Activated CD4-positive, alpha-beta T cell treated with anti-CD3 and anti-CD28 coated beads for 36 hours (primary cell): ENCODE data around the gene PTPRK. TPM values are rescaled to one million over a fixed set of nuclear protein-coding genes. Genes with fewer than 3 reads are reported as not detected.

Experiments used
- ATAC-seq: fragments of 200-7000 bp; cut with Tn5 transposase; one replicate; pipeline ENCODE4 v1.10.0; 2021; ENCODE audit warnings: mild to moderate bottlenecking, moderate library complexity
- CTCF ChIA-PET: fragments of 350-600 bp; sonication (Branson Sonifier 250); formaldehyde crosslinking; loops from one replicate; lab custom pipeline; 2021; ENCODE audit warnings: antibody characterized with exemption; lab: Charles Lee
- POLR2A ChIA-PET: fragments of 350-600 bp; sonication (Branson Sonifier 250); formaldehyde crosslinking; loops from one replicate; lab custom pipeline; 2021; ENCODE audit warnings: antibody characterized with exemption, inconsistent platforms; lab: Charles Lee
- DNase-seq: peaks from one replicate; pipeline ENCODE4 v3.0.0-alpha.2; 2020
- H3K27ac Mint-ChIP-seq: one replicate; pipeline ENCODE4 v1.8.0; 2021; ENCODE audit warnings: mixed read lengths
- H3K27me3 Mint-ChIP-seq: one replicate; pipeline ENCODE4 v1.8.0; 2021; ENCODE audit warnings: mixed read lengths
- H3K36me3 Mint-ChIP-seq: one replicate; pipeline ENCODE4 v1.8.0; 2021; ENCODE audit warnings: low read depth, mixed read lengths
- H3K4me1 Mint-ChIP-seq: one replicate; pipeline ENCODE4 v1.8.0; 2021; ENCODE audit warnings: mixed read lengths
- H3K4me3 Mint-ChIP-seq: one replicate; pipeline ENCODE4 v1.8.0; 2021; ENCODE audit warnings: mild to moderate bottlenecking, moderate library complexity, mixed read lengths
- H3K9me3 Mint-ChIP-seq: one replicate; pipeline ENCODE4 v1.8.0; 2021; ENCODE audit warnings: low read depth, mixed read lengths
- intact Hi-C, 2 experiments: fragments of 100-400 bp; cut with DNase I in 1 of 2; cut with micrococcal nuclease in 1 of 2; formaldehyde crosslinking; loops; one replicate each; pipeline versions ENCODE4 v1.14.2 to v1.15.1; 2022 to 2024; cut with DNase I, micrococcal nuclease
- total RNA-seq, 2 experiments: library from RNA; stranded (reverse); gene quantifications; one replicate each; pipeline ENCODE4 v1.2.3, GENCODE V29; 2021

Gene PTPRK
- total RNA-seq, 2 experiments from 2014 or later: 4.1 to 5.0 TPM

DNA sequence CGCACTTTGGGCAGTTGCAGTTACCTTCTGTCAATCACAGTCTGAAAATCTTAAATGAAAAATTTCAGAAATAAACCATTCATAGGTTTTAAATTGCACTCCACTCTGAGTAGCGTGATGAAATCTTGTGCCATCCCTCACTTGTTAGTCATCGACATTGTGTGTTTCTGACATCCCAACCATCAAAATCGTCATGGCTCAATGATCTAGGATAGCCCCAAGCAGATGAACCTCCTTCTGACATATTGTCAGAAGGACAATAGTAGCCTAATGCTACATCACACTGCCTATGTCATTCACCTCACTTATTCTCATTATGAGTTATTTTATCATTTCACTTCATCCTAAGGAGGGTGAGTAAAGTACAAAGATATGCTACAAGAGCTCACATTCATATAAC lies 284.8 kb downstream of the PTPRK start:
- Mint-ChIP-seq H3K27me3 (no peaks in the 10 kb centered on the region), H3K4me1 (peaks cover 9% of the 10 kb centered on the region), H3K4me3 (no peak overlapping the region), H3K9me3 (no peaks in the 10 kb centered on the region), H3K36me3 (no peaks in the 10 kb centered on the region), H3K27ac (no peak overlapping the region)
- intact Hi-C loops: no loop called here
- POLR2A ChIA-PET: no interaction called here
- CTCF ChIA-PET: interaction anchor here (0.8 kb wide), 1 partner anchor 1244 kb away, joined by 4 read pairs; no protein-coding TSS in a partner anchor
- no peak for ATAC-seq
- DNase-seq: no peak

- no peaks in the 10 kb centered on the region for H3K27me3 Mint-ChIP-seq
- H3K4me1 Mint-ChIP-seq: no peaks in the 10 kb centered on the region
- intact Hi-C loops: no loop called here
- H3K27ac Mint-ChIP-seq: no peak overlapping the region
- H3K9me3 Mint-ChIP-seq: no peaks in the 10 kb centered on the region
- no peak overlapping the region for H3K4me3 Mint-ChIP-seq
- ATAC-seq: no peak
- H3K36me3 Mint-ChIP-seq: no peaks in the 10 kb centered on the region
- ChIA-PET CTCF (no interaction called here), POLR2A (no interaction called here)
- DNase-seq: no peak
Measured at GRCh38 chr6:128233531-128233930, 286.9 kb downstream of the PTPRK start.

DNA sequence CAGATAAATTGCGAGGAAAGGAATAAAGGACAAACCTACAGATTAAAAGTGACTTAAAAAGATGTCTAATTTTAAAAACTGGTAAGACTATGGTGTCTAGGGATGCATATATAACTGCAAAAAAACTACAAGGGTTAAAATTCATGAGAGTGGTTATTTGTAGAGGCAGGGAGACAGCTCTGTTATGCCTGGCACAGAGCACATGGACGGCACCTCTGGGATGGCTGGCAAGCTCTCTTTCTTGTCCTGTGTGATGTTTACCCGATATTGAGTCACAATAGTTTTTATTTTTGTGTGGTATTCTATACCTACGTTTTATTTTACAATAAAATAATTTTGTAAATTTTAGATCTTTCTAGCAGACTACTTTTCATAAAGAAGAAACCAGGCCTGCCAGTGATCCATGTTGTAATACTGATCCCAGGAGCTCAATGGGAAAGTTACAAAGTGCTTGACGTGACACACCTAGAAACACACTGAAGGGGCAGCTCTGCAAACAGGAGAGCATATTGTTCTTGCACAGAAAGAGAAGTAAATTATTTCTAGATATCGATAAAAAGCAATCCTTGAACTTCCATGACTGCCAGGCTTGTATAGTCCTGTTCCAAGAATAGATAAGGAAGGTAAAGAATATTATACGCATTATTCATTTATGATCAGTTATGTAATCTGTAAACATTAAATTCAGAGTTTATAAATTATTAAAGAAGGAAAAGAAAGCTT lies 290.0 kb downstream of the PTPRK start:
- Mint-ChIP-seq H3K4me1 (no peaks in the 10 kb centered on the region), H3K27me3 (no peaks in the 10 kb centered on the region), H3K4me3 (no peak overlapping the region), H3K36me3 (no peaks in the 10 kb centered on the region), H3K27ac (no peak overlapping the region), H3K9me3 (no peaks in the 10 kb centered on the region)
- DNase-seq (no peak), ATAC-seq (no peak)
- ChIA-PET POLR2A (no interaction called here), CTCF (interaction anchor here (1.2 to 1.6 kb wide), 4 partner anchors 10 to 125 kb away, joined by 3 to 5 read pairs (median 3); no protein-coding TSS in a partner anchor)
- intact Hi-C loops: no loop called here

DNA sequence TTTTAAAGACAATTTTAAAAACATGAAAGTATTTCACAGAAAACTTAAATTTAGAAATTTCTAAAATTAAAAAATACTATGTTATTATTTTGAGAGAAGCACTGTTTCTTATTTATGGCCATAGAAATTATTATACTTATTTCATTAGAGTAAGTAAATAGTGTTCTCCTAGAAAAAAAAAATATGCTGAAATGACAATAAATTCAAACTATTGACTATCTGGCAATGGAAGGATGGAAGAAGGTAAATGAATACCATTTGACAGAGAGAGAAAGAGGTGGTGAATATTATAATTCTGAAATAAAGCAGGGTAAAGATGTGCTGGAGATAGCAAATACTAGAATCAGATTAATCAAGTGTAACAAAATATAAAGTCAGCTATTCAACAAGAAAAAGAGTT lies 294.8 kb downstream of the PTPRK start:
- Mint-ChIP-seq H3K36me3 (no peaks in the 10 kb centered on the region), H3K27ac (no peak overlapping the region)
- CTCF ChIA-PET: no interaction called here

DNA sequence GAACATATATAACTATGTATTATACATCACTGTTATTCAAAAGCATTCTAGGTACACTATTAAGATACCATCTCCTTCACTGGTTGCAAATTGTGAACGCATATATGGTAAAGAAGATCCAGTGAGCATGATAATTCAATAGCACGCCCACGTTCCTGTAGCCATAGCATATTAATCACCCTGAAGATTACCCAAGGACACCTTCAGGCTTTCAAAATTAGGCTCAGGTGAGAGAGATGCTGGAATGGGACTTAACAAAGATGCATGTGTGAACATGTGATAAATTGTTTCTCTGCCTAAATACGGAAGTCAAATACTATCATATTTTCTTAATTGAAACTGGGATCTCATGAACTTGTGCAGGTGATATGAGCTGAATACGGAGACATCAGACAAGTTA lies 303.5 kb downstream of the PTPRK start:
- H3K27ac Mint-ChIP-seq: no peak overlapping the region
- no peaks in the 10 kb centered on the region for H3K27me3 Mint-ChIP-seq
- intact Hi-C loops: no loop called here
- ChIA-PET POLR2A (no interaction called here), CTCF (no interaction called here)
- no peaks in the 10 kb centered on the region for H3K4me1 Mint-ChIP-seq
- H3K4me3 Mint-ChIP-seq: no peak overlapping the region
- ATAC-seq (no peak), DNase-seq (no peak)
- no peaks in the 10 kb centered on the region for H3K9me3 Mint-ChIP-seq
- H3K36me3 Mint-ChIP-seq: no peaks in the 10 kb centered on the region

More for the DNA sequence above, 294.8 kb downstream of the PTPRK start:
- intact Hi-C loops: no loop called here
- Mint-ChIP-seq H3K4me1 (no peaks in the 10 kb centered on the region), H3K9me3 (no peaks in the 10 kb centered on the region), H3K4me3 (no peak overlapping the region), H3K27me3 (no peaks in the 10 kb centered on the region)
- ATAC-seq: no peak
- POLR2A ChIA-PET: no interaction called here
- DNase-seq: no peak

GRCh38 chr6:128209771-128210170 lies 310.6 kb downstream of the PTPRK start:
- H3K27me3 Mint-ChIP-seq: no peaks in the 10 kb centered on the region
- intact Hi-C loops: no loop called here
- no peak overlapping the region for H3K27ac Mint-ChIP-seq
- DNase-seq (no peak), ATAC-seq (no peak)
- no peaks in the 10 kb centered on the region for H3K4me1 Mint-ChIP-seq
- POLR2A ChIA-PET: no interaction called here
- CTCF ChIA-PET: no interaction called here
- H3K4me3 Mint-ChIP-seq: no peak overlapping the region
- no peaks in the 10 kb centered on the region for H3K36me3 Mint-ChIP-seq
- H3K9me3 Mint-ChIP-seq: no peaks in the 10 kb centered on the region

- intact Hi-C loops: no loop called here
- H3K27ac Mint-ChIP-seq: no peak overlapping the region
- POLR2A ChIA-PET: no interaction called here
Measured at GRCh38 chr6:128208851-128209580, 311.4 kb downstream of the PTPRK start.

GRCh38 chr6:128208078-128208477 lies 312.3 kb downstream of the PTPRK start:
- CTCF ChIA-PET: no interaction called here
- Mint-ChIP-seq H3K9me3 (no peaks in the 10 kb centered on the region), H3K4me3 (no peak overlapping the region), H3K27ac (no peak overlapping the region), H3K27me3 (no peaks in the 10 kb centered on the region), H3K36me3 (no peaks in the 10 kb centered on the region), H3K4me1 (no peaks in the 10 kb centered on the region)
- POLR2A ChIA-PET: no interaction called here
- intact Hi-C loops: no loop called here
- ATAC-seq (no peak), DNase-seq (no peak)

More at GRCh38 chr6:128208851-128209580, 311.4 kb downstream of the PTPRK start:
- ATAC-seq: no peak
- Mint-ChIP-seq H3K9me3 (no peaks in the 10 kb centered on the region), H3K4me3 (no peak overlapping the region), H3K36me3 (no peaks in the 10 kb centered on the region), H3K4me1 (no peaks in the 10 kb centered on the region), H3K27me3 (no peaks in the 10 kb centered on the region)
- no peak for DNase-seq
- CTCF ChIA-PET: no interaction called here

DNA sequence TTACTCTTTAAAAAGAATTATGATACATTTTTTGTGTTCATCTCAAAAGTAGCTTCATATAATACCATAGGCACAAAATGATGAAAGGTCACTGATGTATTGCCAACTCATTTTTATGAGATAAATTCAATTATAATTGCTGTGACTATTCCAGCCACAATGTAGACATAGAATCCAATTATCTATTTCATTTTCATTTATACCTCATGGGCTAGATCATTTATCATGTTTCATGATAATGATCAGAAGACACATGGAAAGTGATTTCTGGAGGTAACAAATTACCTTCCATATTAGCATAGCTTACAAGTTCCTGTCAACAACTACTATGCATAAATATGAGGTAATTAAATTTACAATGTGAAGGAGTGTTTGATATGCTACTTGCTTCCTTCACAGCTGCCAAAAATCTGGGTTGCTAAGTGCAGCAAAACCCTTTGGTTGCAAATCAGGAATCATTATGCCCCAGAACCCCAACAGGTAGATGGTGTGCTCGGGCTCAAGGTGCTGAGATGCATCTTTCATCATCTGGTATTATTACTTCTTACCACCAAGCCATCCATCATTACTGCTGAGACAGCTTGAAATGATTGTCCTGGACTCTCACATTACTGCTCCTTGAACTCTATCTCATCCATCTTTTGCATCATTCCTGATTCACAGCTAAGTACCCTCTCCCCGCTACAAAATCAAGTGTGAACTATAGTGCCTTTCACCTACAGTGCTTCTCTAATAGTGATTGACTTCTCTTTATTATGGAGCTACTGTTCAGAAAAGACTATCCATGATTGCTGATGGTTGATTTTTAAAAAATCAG lies 313.6 kb downstream of the PTPRK start:
- no peaks in the 10 kb centered on the region for H3K9me3 Mint-ChIP-seq
- H3K4me1 Mint-ChIP-seq: no peaks in the 10 kb centered on the region
- no peak for DNase-seq
- ATAC-seq: no peak
- H3K4me3 Mint-ChIP-seq: no peak overlapping the region
- ChIA-PET CTCF (no interaction called here), POLR2A (no interaction called here)
- H3K27me3 Mint-ChIP-seq: no peaks in the 10 kb centered on the region
- intact Hi-C loops: no loop called here
- H3K36me3 Mint-ChIP-seq: no peaks in the 10 kb centered on the region
- no peak overlapping the region for H3K27ac Mint-ChIP-seq

GRCh38 chr6:128204616-128205015 lies 315.8 kb downstream of the PTPRK start:
- Mint-ChIP-seq H3K27me3 (no peaks in the 10 kb centered on the region), H3K27ac (no peak overlapping the region), H3K4me3 (no peak overlapping the region), H3K4me1 (no peaks in the 10 kb centered on the region), H3K36me3 (no peaks in the 10 kb centered on the region), H3K9me3 (no peaks in the 10 kb centered on the region)
- ChIA-PET POLR2A (no interaction called here), CTCF (no interaction called here)
- intact Hi-C loops: no loop called here
- no peak for ATAC-seq
- DNase-seq: no peak

GRCh38 chr6:128202169-128202765 lies 318.1 kb downstream of the PTPRK start:
- H3K4me3 Mint-ChIP-seq: no peak overlapping the region
- H3K9me3 Mint-ChIP-seq: no peaks in the 10 kb centered on the region
- intact Hi-C loops: no loop called here
- DNase-seq (no peak), ATAC-seq (no peak)
- H3K27ac Mint-ChIP-seq: no peak overlapping the region
- CTCF ChIA-PET: interaction anchor here (0.7 kb wide), 1 partner anchor 498 kb away, joined by 3 read pairs; no protein-coding TSS in a partner anchor
- POLR2A ChIA-PET: no interaction called here
- no peaks in the 10 kb centered on the region for H3K27me3 Mint-ChIP-seq
- H3K36me3 Mint-ChIP-seq: no peaks in the 10 kb centered on the region
- H3K4me1 Mint-ChIP-seq: no peaks in the 10 kb centered on the region
